Parathyroid adenoma (tissue), 2 donors: ENCODE data around the gene COMMD7.
"Not testable (repeated sequence)": the region's sequence is repeated elsewhere in the genome, so short reads cannot be mapped to it uniquely, and the experiment has no call there.

Experiments used
- H2AFZ ChIP-seq: fragments of 300-600 bp; sonication (generic); one replicate; pipeline ENCODE4 v1.7.0; 2017; ENCODE audit warnings: antibody characterized with exemption, mild to moderate bottlenecking
- H3K27ac ChIP-seq: fragments of 300-600 bp; sonication (generic); one replicate; pipeline ENCODE4 v1.7.0; 2017
- H3K27me3 ChIP-seq: fragments of 300-600 bp; sonication (generic); one replicate; pipeline ENCODE4 v1.7.0; 2017; ENCODE audit warnings: low read length; ENCODE audit not compliant: control insufficient read depth, insufficient read depth
- H3K36me3 ChIP-seq: fragments of 300-600 bp; sonication (generic); one replicate; pipeline ENCODE4 v1.7.0; 2017; ENCODE audit warnings: low read length; ENCODE audit not compliant: control insufficient read depth, insufficient read depth
- H3K4me1 ChIP-seq: fragments of 300-600 bp; sonication (generic); one replicate; pipeline ENCODE4 v1.7.0; 2017; ENCODE audit warnings: control low read depth
- H3K4me2 ChIP-seq: fragments of 300-600 bp; sonication (generic); one replicate; pipeline ENCODE4 v1.7.0; 2017; ENCODE audit warnings: low read length
- H3K4me3 ChIP-seq: fragments of 300-600 bp; sonication (generic); one replicate; pipeline ENCODE4 v1.7.0; 2017; ENCODE audit warnings: low read depth, low read length
- H3K79me2 ChIP-seq: fragments of 300-600 bp; sonication (generic); one replicate; pipeline ENCODE4 v1.7.0; 2017; ENCODE audit warnings: control low read depth
- H3K9ac ChIP-seq: fragments of 300-600 bp; sonication (generic); one replicate; pipeline ENCODE4 v1.7.0; 2017; ENCODE audit warnings: mild to moderate bottlenecking
- H3K9me3 ChIP-seq: fragments of 300-600 bp; sonication (generic); one replicate; pipeline ENCODE4 v1.7.0; 2017; ENCODE audit warnings: low read length; ENCODE audit not compliant: control insufficient read depth
- CTCF ChIP-seq: fragments of 300-600 bp; sonication (generic); IDR thresholded peaks from one replicate; pipeline ENCODE4 v1.7.0; 2017; ENCODE audit warnings: antibody characterized with exemption, mild to moderate bottlenecking
- donor health status: primary hyperparathyroidism.

The COMMD7 gene

GRCh38 chr20:32767418-32768198 lies 24.3 kb upstream of the COMMD7 start:
- Histone ChIP-seq H2AFZ (no peak overlapping the region), H3K79me2 (no peaks in the 10 kb centered on the region), H3K9ac (no peak overlapping the region), H3K27me3 (no peaks in the 10 kb centered on the region), H3K4me1 (peaks cover 3% of the 10 kb centered on the region), H3K36me3 (no peaks in the 10 kb centered on the region), H3K27ac (no peak overlapping the region), H3K4me3 (no peak overlapping the region), H3K4me2 (no peak overlapping the region), H3K9me3 (no peaks in the 10 kb centered on the region)
- TF ChIP-seq CTCF: no peak

- not testable (repeated sequence) for H3K4me1 ChIP-seq, H2AFZ ChIP-seq, H3K4me2 ChIP-seq, H3K9me3 ChIP-seq, H3K4me3 ChIP-seq, H3K27me3 ChIP-seq, H3K27ac ChIP-seq, H3K79me2 ChIP-seq, H3K9ac ChIP-seq, H3K36me3 ChIP-seq
Measured at GRCh38 chr20:32765230-32765875, 22.1 kb upstream of the COMMD7 start.

GRCh38 chr20:32764005-32764960 lies 21.0 kb upstream of the COMMD7 start:
- Histone ChIP-seq H3K27ac (no peak overlapping the region), H3K27me3 (no peaks in the 10 kb centered on the region), H3K36me3 (no peaks in the 10 kb centered on the region), H3K79me2 (no peaks in the 10 kb centered on the region), H3K9ac (no peak overlapping the region), H2AFZ (no peak overlapping the region), H3K4me1 (peaks cover 7% of the 10 kb centered on the region), H3K4me2 (no peak overlapping the region), H3K9me3 (no peaks in the 10 kb centered on the region), H3K4me3 (no peak overlapping the region)
- TF ChIP-seq CTCF: no peak

GRCh38 chr20:32763202-32764004 lies 20.1 kb upstream of the COMMD7 start:
- H3K79me2 ChIP-seq: no peaks in the 10 kb centered on the region
- no peak overlapping the region for H3K27ac ChIP-seq
- H3K4me2 ChIP-seq: peak overlapping the region; percentile 99
- peak overlapping the region; percentile 61 for H3K9ac ChIP-seq
- peaks cover 7% of the 10 kb centered on the region for H3K4me1 ChIP-seq
- no peaks in the 10 kb centered on the region for H3K36me3 ChIP-seq
- H2AFZ ChIP-seq: peak overlapping the region; percentile 100
- no peaks in the 10 kb centered on the region for H3K9me3 ChIP-seq
- no peaks in the 10 kb centered on the region for H3K27me3 ChIP-seq
- TF ChIP-seq CTCF: no peak
- peak overlapping the region; percentile 78 for H3K4me3 ChIP-seq
